NCI-H748 (cell line): ENCODE data around the gene ATP2B2.

Source experiments
- DNase-seq: peaks from one replicate; lab custom pipeline; 2025; ENCODE audit not compliant: unreplicated experiment; lab: John Stamatoyannopoulos, UW

ATP2B2 gene

GRCh38 chr3:10368512-10368911, 136.9 kb downstream of the ATP2B2 start:
- no peak for DNase-seq

GRCh38 chr3:10367506-10367905, 137.9 kb downstream of the ATP2B2 start:
- no peak for DNase-seq

GRCh38 chr3:10366651-10367101, 138.7 kb downstream of the ATP2B2 start:
- no peak for DNase-seq

- no peak for DNase-seq
Observed at GRCh38 chr3:10365791-10366190, 139.6 kb downstream of the ATP2B2 start.

- DNase-seq: no peak
Observed at GRCh38 chr3:10365316-10365715, 140.1 kb downstream of the ATP2B2 start.

- no peak for DNase-seq
Observed at GRCh38 chr3:10364806-10365205, 140.6 kb downstream of the ATP2B2 start.

GRCh38 chr3:10363935-10364334, 141.5 kb downstream of the ATP2B2 start:
- no peak for DNase-seq

GRCh38 chr3:10361375-10361774, 144.0 kb downstream of the ATP2B2 start:
- DNase-seq: peak; percentile 65

- no peak for DNase-seq
Observed at GRCh38 chr3:10360478-10360877, 144.9 kb downstream of the ATP2B2 start.

GRCh38 chr3:10359761-10360161, 145.6 kb downstream of the ATP2B2 start:
- DNase-seq: no peak

GRCh38 chr3:10358309-10358980, 146.9 kb downstream of the ATP2B2 start:
- no peak for DNase-seq

GRCh38 chr3:10357592-10358308, 147.6 kb downstream of the ATP2B2 start:
- no peak for DNase-seq

GRCh38 chr3:10357095-10357494, 148.3 kb downstream of the ATP2B2 start:
- DNase-seq: no peak

- DNase-seq: no peak
Observed at GRCh38 chr3:10356461-10356981, 148.9 kb downstream of the ATP2B2 start.

- no peak for DNase-seq
Observed at GRCh38 chr3:10354361-10355015, 150.9 kb downstream of the ATP2B2 start.

- no peak for DNase-seq
Observed at GRCh38 chr3:10353661-10354360, 151.6 kb downstream of the ATP2B2 start.

GRCh38 chr3:10353160-10353559, 152.2 kb downstream of the ATP2B2 start:
- no peak for DNase-seq

GRCh38 chr3:10352146-10352911, 153.1 kb downstream of the ATP2B2 start:
- DNase-seq: no peak

- no peak for DNase-seq
Observed at GRCh38 chr3:10351013-10351735, 154.2 kb downstream of the ATP2B2 start.
